K562 (cell line): ENCODE measurements around the gene TGFA.

Experiments
- ARID2 ChIP-seq: fragments of 450-650 bp; IDR thresholded peaks from 2 replicates; pipeline ENCODE4 v1.6.1; 2017; ENCODE audit warnings: antibody characterized with exemption, mild to moderate bottlenecking
- EP300 ChIP-seq: IDR thresholded peaks from 2 replicates; pipeline ENCODE4 v1.6.1; 2012; ENCODE audit warnings: low read length, improper control_type of control experiment
- ILF3 ChIP-seq: fragments of 450-650 bp; IDR thresholded peaks from 2 replicates; pipeline ENCODE4 v1.6.1; 2018; ENCODE audit warnings: antibody characterized with exemption, mild to moderate bottlenecking, moderate library complexity, borderline replicate concordance
- MAFF ChIP-seq: IDR thresholded peaks from 2 replicates; pipeline ENCODE4 v1.6.1; 2012; ENCODE audit warnings: low read length, improper control_type of control experiment
- NFIC ChIP-seq: fragments of 450-650 bp; IDR thresholded peaks from 2 replicates; pipeline ENCODE4 v1.6.1; 2017; ENCODE audit warnings: mild to moderate bottlenecking, inconsistent platforms
- POLR2A ChIP-seq: fragments of 450-650 bp; conservative IDR thresholded peaks from 2 replicates; pipeline ENCODE4 v1.6.1; 2016
- PURB ChIP-seq: sonication (generic); formaldehyde crosslinking; IDR thresholded peaks from 2 replicates; pipeline ENCODE4 v1.9.0; 2021; ENCODE audit warnings: low read depth, mild to moderate bottlenecking, missing genetic modification reagents
- RBBP5 ChIP-seq: fragments of 200-600 bp; sonication (generic); IDR thresholded peaks from 2 replicates; pipeline ENCODE4 v1.6.1; 2012; ENCODE audit warnings: borderline replicate concordance, mild to moderate bottlenecking, low read length, control low read depth, inconsistent platforms; ENCODE audit not compliant: insufficient read depth, poor library complexity, severe bottlenecking
- RFX5 ChIP-seq: IDR thresholded peaks from 2 replicates; pipeline ENCODE4 v1.6.1; 2011; ENCODE audit warnings: low read depth, mild to moderate bottlenecking, improper control_type of control experiment, low read length
- YY1 ChIP-seq, 3 experiments: IDR thresholded peaks; 2 replicates each; pipeline ENCODE4 v1.6.1; 2011; ENCODE audit warnings: low read length in 2 of 3, mild to moderate bottlenecking in 2 of 3, moderate library complexity in 2 of 3, borderline replicate concordance in 1 of 3, control low read depth in 1 of 3, low read depth in 1 of 3; ENCODE audit not compliant: insufficient read depth in 3 of 3, insufficient replicate concordance in 2 of 3, control insufficient read depth in 1 of 3, insufficient read length in 1 of 3; ENCODE audit errors: extremely low read depth in 1 of 3
- TF ChIP-seq, protein P1 (sequence below): IDR thresholded peaks from 3 replicates; pipeline ENCODE4 v1.6.1; 2011; ENCODE audit warnings: borderline replicate concordance, mild to moderate bottlenecking; ENCODE audit not compliant: insufficient read length, insufficient read depth
- TF ChIP-seq, protein P2 (sequence below), 3 experiments: IDR thresholded peaks in 2 of 3; conservative IDR thresholded peaks in 1 of 3; 2 replicates each; pipeline ENCODE4 v1.5.1; 2011 to 2012; ENCODE audit warnings: low read length in 3 of 3, mild to moderate bottlenecking in 3 of 3, control low read depth in 2 of 3, improper control_type of control experiment in 1 of 3, inconsistent platforms in 1 of 3, low read depth in 1 of 3, mixed read lengths in 1 of 3, moderate library complexity in 1 of 3; ENCODE audit not compliant: insufficient read depth in 2 of 3
- TF ChIP-seq, protein P3 (sequence below): fragments of 200-800 bp; sonication (Bioruptor generic); IDR thresholded peaks from 2 replicates; pipeline ENCODE4 v1.6.1; 2017; ENCODE audit warnings: missing genetic modification characterization, missing compliant biosample characterization

DNA sequence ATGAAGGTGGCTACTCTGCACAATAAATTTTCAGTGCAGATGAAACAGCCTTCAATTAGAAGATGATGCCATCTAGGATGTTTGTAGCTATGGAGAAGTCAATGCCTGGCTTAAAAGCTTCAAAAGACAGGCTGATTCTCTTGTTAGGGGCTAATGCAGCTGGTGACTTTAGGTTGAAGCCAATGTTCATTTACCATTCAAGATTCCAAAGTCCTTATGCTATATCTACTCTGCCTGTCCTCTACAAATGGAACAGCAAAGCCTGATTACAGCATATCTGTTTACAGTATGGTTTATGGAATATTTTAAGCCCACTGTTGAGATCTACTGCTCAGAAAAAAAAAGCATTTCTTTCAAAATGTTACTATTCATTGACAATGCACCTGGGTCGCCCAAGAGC lies 15.8 kb downstream of the TGFA start:
- TF ChIP-seq EP300 (no peak), YY1 (IDR thresholded peaks at IDR 0.05; ENCODE audit: borderline replicate concordance in 1 of 3, control insufficient read depth in 1 of 3, extremely low read depth in 1 of 3, insufficient read depth in 3 of 3, insufficient read length in 1 of 3, insufficient replicate concordance in 2 of 3, low read depth in 1 of 3, low read length in 2 of 3) (no peak), POLR2A (no peak), ILF3 (no peak), PURB (CRISPR knock-in tag) (no peak), RFX5 (no peak), MAFF (no peak), NFIC (no peak), ARID2 (no peak), RBBP5 (no peak)
- TF ChIP-seq, protein P1, sequence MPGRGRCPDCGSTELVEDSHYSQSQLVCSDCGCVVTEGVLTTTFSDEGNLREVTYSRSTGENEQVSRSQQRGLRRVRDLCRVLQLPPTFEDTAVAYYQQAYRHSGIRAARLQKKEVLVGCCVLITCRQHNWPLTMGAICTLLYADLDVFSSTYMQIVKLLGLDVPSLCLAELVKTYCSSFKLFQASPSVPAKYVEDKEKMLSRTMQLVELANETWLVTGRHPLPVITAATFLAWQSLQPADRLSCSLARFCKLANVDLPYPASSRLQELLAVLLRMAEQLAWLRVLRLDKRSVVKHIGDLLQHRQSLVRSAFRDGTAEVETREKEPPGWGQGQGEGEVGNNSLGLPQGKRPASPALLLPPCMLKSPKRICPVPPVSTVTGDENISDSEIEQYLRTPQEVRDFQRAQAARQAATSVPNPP = no peak
- TF ChIP-seq, protein P2, sequence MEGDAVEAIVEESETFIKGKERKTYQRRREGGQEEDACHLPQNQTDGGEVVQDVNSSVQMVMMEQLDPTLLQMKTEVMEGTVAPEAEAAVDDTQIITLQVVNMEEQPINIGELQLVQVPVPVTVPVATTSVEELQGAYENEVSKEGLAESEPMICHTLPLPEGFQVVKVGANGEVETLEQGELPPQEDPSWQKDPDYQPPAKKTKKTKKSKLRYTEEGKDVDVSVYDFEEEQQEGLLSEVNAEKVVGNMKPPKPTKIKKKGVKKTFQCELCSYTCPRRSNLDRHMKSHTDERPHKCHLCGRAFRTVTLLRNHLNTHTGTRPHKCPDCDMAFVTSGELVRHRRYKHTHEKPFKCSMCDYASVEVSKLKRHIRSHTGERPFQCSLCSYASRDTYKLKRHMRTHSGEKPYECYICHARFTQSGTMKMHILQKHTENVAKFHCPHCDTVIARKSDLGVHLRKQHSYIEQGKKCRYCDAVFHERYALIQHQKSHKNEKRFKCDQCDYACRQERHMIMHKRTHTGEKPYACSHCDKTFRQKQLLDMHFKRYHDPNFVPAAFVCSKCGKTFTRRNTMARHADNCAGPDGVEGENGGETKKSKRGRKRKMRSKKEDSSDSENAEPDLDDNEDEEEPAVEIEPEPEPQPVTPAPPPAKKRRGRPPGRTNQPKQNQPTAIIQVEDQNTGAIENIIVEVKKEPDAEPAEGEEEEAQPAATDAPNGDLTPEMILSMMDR (IDR thresholded peaks at IDR 0.05 in 2 of 3, conservative IDR thresholded peaks at IDR 0.05 in 1 of 3; ENCODE audit: insufficient read depth in 2 of 3, low read depth in 1 of 3, low read length in 3 of 3) = no peak
- TF ChIP-seq, protein P3, sequence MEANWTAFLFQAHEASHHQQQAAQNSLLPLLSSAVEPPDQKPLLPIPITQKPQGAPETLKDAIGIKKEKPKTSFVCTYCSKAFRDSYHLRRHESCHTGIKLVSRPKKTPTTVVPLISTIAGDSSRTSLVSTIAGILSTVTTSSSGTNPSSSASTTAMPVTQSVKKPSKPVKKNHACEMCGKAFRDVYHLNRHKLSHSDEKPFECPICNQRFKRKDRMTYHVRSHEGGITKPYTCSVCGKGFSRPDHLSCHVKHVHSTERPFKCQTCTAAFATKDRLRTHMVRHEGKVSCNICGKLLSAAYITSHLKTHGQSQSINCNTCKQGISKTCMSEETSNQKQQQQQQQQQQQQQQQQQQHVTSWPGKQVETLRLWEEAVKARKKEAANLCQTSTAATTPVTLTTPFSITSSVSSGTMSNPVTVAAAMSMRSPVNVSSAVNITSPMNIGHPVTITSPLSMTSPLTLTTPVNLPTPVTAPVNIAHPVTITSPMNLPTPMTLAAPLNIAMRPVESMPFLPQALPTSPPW (CRISPR knock-in tag) = no peak
